GM23248 (cell line): ENCODE measurements around the gene ABLIM3.

Source experiments
- EZH2 ChIP-seq: fragments of 200-600 bp; sonication (generic); IDR thresholded peaks from 2 replicates; pipeline ENCODE4 v1.6.1; 2018; ENCODE audit warnings: antibody characterized with exemption, mild to moderate bottlenecking; ENCODE audit not compliant: insufficient read depth, poor library complexity, severe bottlenecking
- EZH2phosphoT487 ChIP-seq: fragments of 200-600 bp; sonication (generic); IDR thresholded peaks from 2 replicates; pipeline ENCODE4 v1.6.1; 2018; ENCODE audit warnings: antibody characterized with exemption, moderate library complexity, mild to moderate bottlenecking, low read depth; ENCODE audit not compliant: insufficient read depth

DNA sequence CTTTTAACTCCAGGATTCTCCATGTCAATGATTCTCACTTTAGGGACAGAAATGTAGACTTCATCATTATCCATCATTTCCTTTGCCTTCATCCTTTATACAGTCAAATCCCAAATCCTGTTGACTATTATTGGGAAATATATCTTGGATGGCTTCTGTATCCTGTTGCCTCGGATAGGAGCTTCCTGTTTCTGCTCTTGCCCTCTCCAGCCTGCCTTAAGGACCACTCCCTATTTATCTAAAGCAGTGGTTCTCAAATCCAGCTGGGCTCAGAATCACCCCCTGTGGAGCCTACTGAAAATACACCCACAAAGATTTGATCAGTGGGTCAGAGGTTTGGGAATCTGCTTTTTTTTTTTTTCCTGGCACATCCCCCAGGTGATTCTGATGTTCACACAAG lies 138.8 kb downstream of the ABLIM3 start:
- TF ChIP-seq EZH2 (no peak), EZH2phosphoT487 (no peak)
